WTC11 (cell line): Measurements from ENCODE around the gene WBP1L. TPM values are rescaled to one million over a fixed set of nuclear protein-coding genes. Genes with fewer than 3 reads are reported as not detected.

Experiments
- E2F1 ChIP-seq: sonication (generic); formaldehyde crosslinking; IDR thresholded peaks from 2 replicates; pipeline ENCODE4 v1.8.0; 2022; ENCODE audit warnings: mild to moderate bottlenecking, missing genetic modification reagents
- EMX1 ChIP-seq: fragments of 250-450 bp; sonication (Bioruptor Pico); IDR thresholded peaks from 2 replicates; pipeline ENCODE4 v1.8.0; 2021; ENCODE audit warnings: mild to moderate bottlenecking
- FOXK1 ChIP-seq: sonication (generic); formaldehyde crosslinking; IDR thresholded peaks from 2 replicates; pipeline ENCODE4 v1.8.0; 2022; ENCODE audit warnings: mild to moderate bottlenecking, moderate library complexity, missing genetic modification reagents
- HMGA2 ChIP-seq: fragments of 250-450 bp; sonication (Bioruptor Pico); IDR thresholded peaks from 2 replicates; pipeline ENCODE4 v1.4.0; 2021; ENCODE audit warnings: mild to moderate bottlenecking, moderate library complexity
- IRF2 ChIP-seq: sonication (generic); formaldehyde crosslinking; IDR thresholded peaks from 2 replicates; pipeline ENCODE4 v1.8.0; 2022; ENCODE audit warnings: low read depth, missing genetic modification reagents, borderline replicate concordance
- JUN ChIP-seq: sonication (generic); formaldehyde crosslinking; IDR thresholded peaks from 2 replicates; pipeline ENCODE4 v1.8.0; 2023; ENCODE audit warnings: mild to moderate bottlenecking, missing genetic modification reagents
- KAT7 ChIP-seq: sonication (generic); formaldehyde crosslinking; IDR thresholded peaks from 2 replicates; pipeline ENCODE4 v1.8.1; 2023; ENCODE audit warnings: missing genetic modification reagents, mild to moderate bottlenecking, borderline replicate concordance
- MLX ChIP-seq: sonication (generic); formaldehyde crosslinking; IDR thresholded peaks from 2 replicates; pipeline ENCODE4 v1.8.1; 2023; ENCODE audit warnings: mild to moderate bottlenecking, missing genetic modification reagents, moderate library complexity
- PRDM15 ChIP-seq: sonication (generic); formaldehyde crosslinking; IDR thresholded peaks from 2 replicates; pipeline ENCODE4 v1.8.0; 2022; ENCODE audit warnings: missing genetic modification reagents
- PREB ChIP-seq: sonication (generic); formaldehyde crosslinking; IDR thresholded peaks from 2 replicates; pipeline ENCODE4 v1.8.1; 2022; ENCODE audit warnings: mild to moderate bottlenecking, missing genetic modification reagents, moderate library complexity, borderline replicate concordance
- RELA ChIP-seq: sonication (generic); formaldehyde crosslinking; IDR thresholded peaks from 2 replicates; pipeline ENCODE4 v1.8.1; 2022; ENCODE audit warnings: missing genetic modification reagents, mild to moderate bottlenecking, borderline replicate concordance
- RORB ChIP-seq: fragments of 250-450 bp; sonication (Bioruptor Pico); IDR thresholded peaks from 2 replicates; pipeline ENCODE4 v1.9.0; 2021; ENCODE audit warnings: mild to moderate bottlenecking
- SOX15 ChIP-seq: fragments of 250-450 bp; sonication (Bioruptor Pico); IDR thresholded peaks from 2 replicates; pipeline ENCODE4 v1.9.0; 2021; ENCODE audit warnings: mild to moderate bottlenecking
- TCF7 ChIP-seq: sonication (generic); formaldehyde crosslinking; IDR thresholded peaks from 2 replicates; pipeline ENCODE4 v1.8.0; 2022; ENCODE audit warnings: mild to moderate bottlenecking, low read depth, missing genetic modification reagents, moderate library complexity
- TP53 ChIP-seq: sonication (generic); formaldehyde crosslinking; IDR thresholded peaks from 2 replicates; pipeline ENCODE4 v1.8.1; 2023; ENCODE audit warnings: mild to moderate bottlenecking, missing genetic modification reagents
- ZNF138 ChIP-seq: sonication (generic); formaldehyde crosslinking; conservative IDR thresholded peaks from 2 replicates; pipeline ENCODE4 v1.8.1; 2022; ENCODE audit warnings: mild to moderate bottlenecking, moderate library complexity, missing genetic modification reagents
- ZNF423 ChIP-seq: fragments of 250-450 bp; sonication (Bioruptor Pico); IDR thresholded peaks from 2 replicates; pipeline ENCODE4 v2.1.2; 2022; ENCODE audit warnings: mild to moderate bottlenecking, moderate library complexity
- total RNA-seq: library from RNA; stranded (reverse); gene quantifications from 3 replicates; pipeline ENCODE4 v1.2.3, GENCODE V29; 2021
- TF ChIP-seq, protein P1 (sequence below): sonication (generic); formaldehyde crosslinking; IDR thresholded peaks from 2 replicates; pipeline ENCODE4 v1.8.1; 2022; ENCODE audit warnings: missing genetic modification reagents, borderline replicate concordance
- TF ChIP-seq, protein P2 (sequence below): sonication (generic); formaldehyde crosslinking; IDR thresholded peaks from 2 replicates; pipeline ENCODE4 v1.8.1; 2022; ENCODE audit warnings: low read depth, mild to moderate bottlenecking, moderate library complexity, missing genetic modification reagents, borderline replicate concordance
- TF ChIP-seq, protein P3 (sequence below): sonication (generic); formaldehyde crosslinking; IDR thresholded peaks from 2 replicates; pipeline ENCODE4 v1.8.1; 2022; ENCODE audit warnings: mild to moderate bottlenecking, moderate library complexity, missing genetic modification reagents
- TF ChIP-seq, protein P4 (sequence below): sonication (generic); formaldehyde crosslinking; IDR thresholded peaks from 2 replicates; pipeline ENCODE4 v1.8.0; 2022; ENCODE audit warnings: mild to moderate bottlenecking, missing genetic modification reagents
- TF ChIP-seq, protein P5 (sequence below): sonication (generic); formaldehyde crosslinking; IDR thresholded peaks from 2 replicates; pipeline ENCODE4 v1.8.1; 2023; ENCODE audit warnings: mild to moderate bottlenecking, missing genetic modification reagents, borderline replicate concordance

Gene WBP1L
- total RNA-seq, 1 experiment from 2014 or later = 26.8 TPM

DNA sequence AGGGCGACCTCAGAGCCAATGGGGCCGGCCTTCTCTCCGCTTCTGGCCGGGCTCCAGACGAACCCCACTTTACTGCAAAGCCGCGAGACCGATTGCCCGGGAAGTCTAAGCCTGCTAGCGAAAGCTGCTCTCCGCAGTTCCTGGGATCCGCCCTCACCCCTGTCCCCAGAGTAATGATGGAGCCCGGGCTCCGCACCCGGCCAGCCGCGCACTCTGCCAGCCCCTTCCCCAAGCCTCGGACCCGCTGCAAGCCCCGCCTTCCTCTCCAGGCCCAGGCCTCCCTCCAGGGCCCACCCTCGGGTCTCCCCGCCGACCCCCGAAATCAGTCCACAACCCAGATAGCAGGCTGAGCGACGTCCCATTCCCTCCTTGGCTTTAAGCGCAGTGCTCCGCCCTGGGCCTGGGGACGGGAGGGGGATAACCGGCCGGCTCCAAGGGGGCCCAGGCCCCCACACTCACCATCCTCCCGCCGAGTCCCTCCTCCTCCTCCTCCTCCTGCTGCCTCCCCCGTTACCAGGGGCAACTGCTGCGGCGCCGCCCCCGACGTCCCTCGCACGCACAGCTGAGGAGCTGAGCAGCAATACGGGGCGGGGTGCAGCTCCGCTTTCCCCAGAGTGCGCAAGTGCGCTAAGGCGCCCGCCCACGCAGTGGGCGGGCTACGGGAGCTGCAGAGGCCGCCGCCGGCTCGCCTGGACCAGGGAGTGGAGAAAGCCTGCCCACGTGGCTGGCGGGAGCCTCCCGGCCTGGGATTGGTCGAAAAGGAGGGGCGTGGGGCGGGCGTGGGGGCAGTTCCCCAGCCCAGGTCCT lies 29.7 kb upstream of the WBP1L start, which contains the start of gene ARL3 (continued):
- TF ChIP-seq MLX (no peak), E2F1 (CRISPR knock-in tag) (no peak), TP53 (CRISPR knock-in tag) (no peak), HMGA2 (CRISPR knock-in tag) (no peak; the same call in 1 of the 2 replicates), PRDM15 (no peak), IRF2 (CRISPR knock-in tag) (no peak), RELA (no peak), PREB (no peak), ZNF138 (CRISPR knock-in tag) (no peak), ZNF423 (CRISPR knock-in tag) (peak; percentile 52), TCF7 (no peak), FOXK1 (no peak), RORB (no peak), SOX15 (no peak), EMX1 (CRISPR knock-in tag) (no peak), KAT7 (no peak), JUN (CRISPR knock-in tag) (peak; percentile 66; the same call in 1 of the 2 replicates)
- TF ChIP-seq, protein P1, sequence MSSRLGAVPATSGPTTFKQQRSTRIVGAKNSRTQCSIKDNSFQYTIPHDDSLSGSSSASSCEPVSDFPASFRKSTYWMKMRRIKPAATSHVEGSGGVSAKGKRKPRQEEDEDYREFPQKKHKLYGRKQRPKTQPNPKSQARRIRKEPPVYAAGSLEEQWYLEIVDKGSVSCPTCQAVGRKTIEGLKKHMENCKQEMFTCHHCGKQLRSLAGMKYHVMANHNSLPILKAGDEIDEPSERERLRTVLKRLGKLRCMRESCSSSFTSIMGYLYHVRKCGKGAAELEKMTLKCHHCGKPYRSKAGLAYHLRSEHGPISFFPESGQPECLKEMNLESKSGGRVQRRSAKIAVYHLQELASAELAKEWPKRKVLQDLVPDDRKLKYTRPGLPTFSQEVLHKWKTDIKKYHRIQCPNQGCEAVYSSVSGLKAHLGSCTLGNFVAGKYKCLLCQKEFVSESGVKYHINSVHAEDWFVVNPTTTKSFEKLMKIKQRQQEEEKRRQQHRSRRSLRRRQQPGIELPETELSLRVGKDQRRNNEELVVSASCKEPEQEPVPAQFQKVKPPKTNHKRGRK (CRISPR knock-in tag) = no peak
- TF ChIP-seq, protein P2, sequence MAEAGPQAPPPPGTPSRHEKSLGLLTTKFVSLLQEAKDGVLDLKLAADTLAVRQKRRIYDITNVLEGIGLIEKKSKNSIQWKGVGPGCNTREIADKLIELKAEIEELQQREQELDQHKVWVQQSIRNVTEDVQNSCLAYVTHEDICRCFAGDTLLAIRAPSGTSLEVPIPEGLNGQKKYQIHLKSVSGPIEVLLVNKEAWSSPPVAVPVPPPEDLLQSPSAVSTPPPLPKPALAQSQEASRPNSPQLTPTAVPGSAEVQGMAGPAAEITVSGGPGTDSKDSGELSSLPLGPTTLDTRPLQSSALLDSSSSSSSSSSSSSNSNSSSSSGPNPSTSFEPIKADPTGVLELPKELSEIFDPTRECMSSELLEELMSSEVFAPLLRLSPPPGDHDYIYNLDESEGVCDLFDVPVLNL (CRISPR knock-in tag) = no peak
- TF ChIP-seq, protein P3, sequence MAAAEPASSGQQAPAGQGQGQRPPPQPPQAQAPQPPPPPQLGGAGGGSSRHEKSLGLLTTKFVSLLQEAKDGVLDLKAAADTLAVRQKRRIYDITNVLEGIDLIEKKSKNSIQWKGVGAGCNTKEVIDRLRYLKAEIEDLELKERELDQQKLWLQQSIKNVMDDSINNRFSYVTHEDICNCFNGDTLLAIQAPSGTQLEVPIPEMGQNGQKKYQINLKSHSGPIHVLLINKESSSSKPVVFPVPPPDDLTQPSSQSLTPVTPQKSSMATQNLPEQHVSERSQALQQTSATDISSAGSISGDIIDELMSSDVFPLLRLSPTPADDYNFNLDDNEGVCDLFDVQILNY = peak; percentile 72
- TF ChIP-seq, protein P4, sequence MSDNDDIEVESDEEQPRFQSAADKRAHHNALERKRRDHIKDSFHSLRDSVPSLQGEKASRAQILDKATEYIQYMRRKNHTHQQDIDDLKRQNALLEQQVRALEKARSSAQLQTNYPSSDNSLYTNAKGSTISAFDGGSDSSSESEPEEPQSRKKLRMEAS (CRISPR knock-in tag) = peak; percentile 54
- TF ChIP-seq, protein P5, sequence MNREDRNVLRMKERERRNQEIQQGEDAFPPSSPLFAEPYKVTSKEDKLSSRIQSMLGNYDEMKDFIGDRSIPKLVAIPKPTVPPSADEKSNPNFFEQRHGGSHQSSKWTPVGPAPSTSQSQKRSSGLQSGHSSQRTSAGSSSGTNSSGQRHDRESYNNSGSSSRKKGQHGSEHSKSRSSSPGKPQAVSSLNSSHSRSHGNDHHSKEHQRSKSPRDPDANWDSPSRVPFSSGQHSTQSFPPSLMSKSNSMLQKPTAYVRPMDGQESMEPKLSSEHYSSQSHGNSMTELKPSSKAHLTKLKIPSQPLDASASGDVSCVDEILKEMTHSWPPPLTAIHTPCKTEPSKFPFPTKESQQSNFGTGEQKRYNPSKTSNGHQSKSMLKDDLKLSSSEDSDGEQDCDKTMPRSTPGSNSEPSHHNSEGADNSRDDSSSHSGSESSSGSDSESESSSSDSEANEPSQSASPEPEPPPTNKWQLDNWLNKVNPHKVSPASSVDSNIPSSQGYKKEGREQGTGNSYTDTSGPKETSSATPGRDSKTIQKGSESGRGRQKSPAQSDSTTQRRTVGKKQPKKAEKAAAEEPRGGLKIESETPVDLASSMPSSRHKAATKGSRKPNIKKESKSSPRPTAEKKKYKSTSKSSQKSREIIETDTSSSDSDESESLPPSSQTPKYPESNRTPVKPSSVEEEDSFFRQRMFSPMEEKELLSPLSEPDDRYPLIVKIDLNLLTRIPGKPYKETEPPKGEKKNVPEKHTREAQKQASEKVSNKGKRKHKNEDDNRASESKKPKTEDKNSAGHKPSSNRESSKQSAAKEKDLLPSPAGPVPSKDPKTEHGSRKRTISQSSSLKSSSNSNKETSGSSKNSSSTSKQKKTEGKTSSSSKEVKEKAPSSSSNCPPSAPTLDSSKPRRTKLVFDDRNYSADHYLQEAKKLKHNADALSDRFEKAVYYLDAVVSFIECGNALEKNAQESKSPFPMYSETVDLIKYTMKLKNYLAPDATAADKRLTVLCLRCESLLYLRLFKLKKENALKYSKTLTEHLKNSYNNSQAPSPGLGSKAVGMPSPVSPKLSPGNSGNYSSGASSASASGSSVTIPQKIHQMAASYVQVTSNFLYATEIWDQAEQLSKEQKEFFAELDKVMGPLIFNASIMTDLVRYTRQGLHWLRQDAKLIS = peak; percentile 55; the same call in 1 of the 2 replicates
- TF ChIP-seq, all 79 proteins: peak for 18
